ENCODE measurements around the gene STAB2.

- no peak for TF ChIP-seq ZNF274 (IDR thresholded peaks at IDR 0.05; ENCODE audit: low read depth, low read length)
- TF ChIP-seq YY1 (IDR thresholded peaks at IDR 0.05; ENCODE audit: insufficient read depth, insufficient read length), result no peak
Measured at GRCh38 chr12:103590271-103590670, 3.2 kb downstream of the STAB2 start.
